ENCODE results near the gene KCNK4.

DNA sequence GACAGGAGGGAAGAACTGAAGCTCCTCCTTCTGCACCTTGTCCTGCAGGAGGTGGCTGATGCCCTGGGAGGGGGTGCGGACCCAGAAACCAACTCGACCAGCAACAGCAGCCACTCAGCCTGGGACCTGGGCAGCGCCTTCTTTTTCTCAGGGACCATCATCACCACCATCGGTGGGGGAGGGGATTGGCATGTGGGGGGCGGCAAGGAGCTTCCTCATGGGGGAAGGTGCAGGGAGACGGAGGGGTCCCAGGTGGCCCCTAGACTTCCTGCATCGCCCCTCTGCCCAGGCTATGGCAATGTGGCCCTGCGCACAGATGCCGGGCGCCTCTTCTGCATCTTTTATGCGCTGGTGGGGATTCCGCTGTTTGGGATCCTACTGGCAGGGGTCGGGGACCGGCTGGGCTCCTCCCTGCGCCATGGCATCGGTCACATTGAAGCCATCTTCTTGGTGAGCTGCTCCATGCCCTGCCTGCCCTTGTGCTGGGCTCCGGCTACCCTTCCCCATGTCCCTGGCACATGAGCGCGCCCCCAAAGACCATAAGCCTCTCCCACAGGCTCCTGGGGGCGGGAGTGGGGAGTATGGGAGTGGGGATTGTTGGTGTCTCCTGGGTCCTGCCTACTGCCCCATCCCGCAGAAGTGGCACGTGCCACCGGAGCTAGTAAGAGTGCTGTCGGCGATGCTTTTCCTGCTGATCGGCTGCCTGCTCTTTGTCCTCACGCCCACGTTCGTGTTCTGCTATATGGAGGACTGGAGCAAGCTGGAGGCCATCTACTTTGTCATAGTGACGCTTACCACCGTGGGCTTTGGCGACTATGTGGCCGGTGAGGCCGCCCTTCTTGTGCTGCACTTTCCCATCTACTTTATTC, 6.0 kb downstream of the KCNK4 start:
- TF ChIP-seq EZH2phosphoT487 (IDR thresholded peaks at IDR 0.05; ENCODE audit: insufficient read depth, low read depth) = no peak
- TF ChIP-seq EZH2 (IDR thresholded peaks at IDR 0.05; ENCODE audit: insufficient read depth, poor library complexity, severe bottlenecking) = no peak
